Fibroblast of pulmonary artery (primary cell): ENCODE data around the gene HSD17B3.

Source experiments
- DNase-seq: peaks from one replicate; pipeline ENCODE4 v3.0.0-alpha.2; 2010; ENCODE audit warnings: low read depth
- H3K4me3 ChIP-seq: replicated peaks from 2 replicates; pipeline ENCODE4 v1.5.1; 2011; ENCODE audit warnings: low read depth, mild to moderate bottlenecking, control low read depth, low read length, moderate library complexity
- TF ChIP-seq, protein P1 (sequence below): IDR thresholded peaks from 2 replicates; pipeline ENCODE4 v1.5.1; 2011; ENCODE audit warnings: mild to moderate bottlenecking, control low read depth, low read length, inconsistent platforms; ENCODE audit errors: missing control alignments

The HSD17B3 gene

DNA sequence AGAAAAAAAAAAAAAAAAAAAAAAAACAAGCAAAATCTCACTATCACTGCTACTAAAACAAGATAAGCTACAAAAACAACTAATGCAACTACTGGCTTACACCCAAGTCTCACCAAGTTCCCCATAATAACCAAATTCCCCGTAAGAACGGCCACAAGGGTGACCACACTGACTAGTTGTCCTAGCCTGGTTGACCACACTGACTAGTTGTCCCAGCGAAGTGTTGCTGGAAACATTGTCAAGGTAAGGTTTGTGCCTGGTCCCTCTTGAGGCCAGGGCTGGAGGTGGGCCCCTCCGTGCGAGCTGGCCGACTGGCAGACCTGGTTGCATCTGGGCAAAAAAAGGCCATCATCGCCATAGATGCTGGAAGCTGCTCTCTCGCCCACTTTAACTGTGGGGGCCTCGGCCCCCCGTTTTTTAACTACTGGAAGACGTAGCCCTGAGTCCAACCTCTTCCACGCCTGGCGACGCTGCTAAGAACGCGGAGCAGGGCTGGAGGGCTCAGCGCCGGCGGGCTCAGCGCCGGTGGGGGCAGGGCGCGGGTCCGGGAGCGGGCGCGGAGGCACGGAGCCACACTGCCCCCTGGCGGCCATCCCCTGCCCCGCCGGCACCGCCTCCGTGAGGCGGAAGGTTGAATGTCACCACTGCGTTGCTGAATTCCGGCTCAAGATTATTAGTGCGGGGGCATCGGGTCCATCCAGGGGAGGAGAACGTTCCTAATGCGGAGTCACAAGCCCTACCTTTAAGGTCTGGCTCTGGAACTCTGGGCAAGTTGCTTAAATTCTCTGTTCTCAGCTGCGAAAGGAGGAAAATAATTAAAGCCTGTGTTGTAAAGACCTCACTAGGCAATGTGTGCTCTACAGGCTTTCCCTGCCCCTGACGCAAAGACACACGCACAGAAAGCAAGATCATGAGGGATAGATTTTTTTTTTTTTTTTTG is 84.0 kb downstream of the HSD17B3 start:
- TF ChIP-seq, protein P1, sequence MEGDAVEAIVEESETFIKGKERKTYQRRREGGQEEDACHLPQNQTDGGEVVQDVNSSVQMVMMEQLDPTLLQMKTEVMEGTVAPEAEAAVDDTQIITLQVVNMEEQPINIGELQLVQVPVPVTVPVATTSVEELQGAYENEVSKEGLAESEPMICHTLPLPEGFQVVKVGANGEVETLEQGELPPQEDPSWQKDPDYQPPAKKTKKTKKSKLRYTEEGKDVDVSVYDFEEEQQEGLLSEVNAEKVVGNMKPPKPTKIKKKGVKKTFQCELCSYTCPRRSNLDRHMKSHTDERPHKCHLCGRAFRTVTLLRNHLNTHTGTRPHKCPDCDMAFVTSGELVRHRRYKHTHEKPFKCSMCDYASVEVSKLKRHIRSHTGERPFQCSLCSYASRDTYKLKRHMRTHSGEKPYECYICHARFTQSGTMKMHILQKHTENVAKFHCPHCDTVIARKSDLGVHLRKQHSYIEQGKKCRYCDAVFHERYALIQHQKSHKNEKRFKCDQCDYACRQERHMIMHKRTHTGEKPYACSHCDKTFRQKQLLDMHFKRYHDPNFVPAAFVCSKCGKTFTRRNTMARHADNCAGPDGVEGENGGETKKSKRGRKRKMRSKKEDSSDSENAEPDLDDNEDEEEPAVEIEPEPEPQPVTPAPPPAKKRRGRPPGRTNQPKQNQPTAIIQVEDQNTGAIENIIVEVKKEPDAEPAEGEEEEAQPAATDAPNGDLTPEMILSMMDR, result peak; percentile 66
- H3K4me3 ChIP-seq, result peak overlapping the region; percentile 43
- DNase-seq, result peak; percentile 63

DNA sequence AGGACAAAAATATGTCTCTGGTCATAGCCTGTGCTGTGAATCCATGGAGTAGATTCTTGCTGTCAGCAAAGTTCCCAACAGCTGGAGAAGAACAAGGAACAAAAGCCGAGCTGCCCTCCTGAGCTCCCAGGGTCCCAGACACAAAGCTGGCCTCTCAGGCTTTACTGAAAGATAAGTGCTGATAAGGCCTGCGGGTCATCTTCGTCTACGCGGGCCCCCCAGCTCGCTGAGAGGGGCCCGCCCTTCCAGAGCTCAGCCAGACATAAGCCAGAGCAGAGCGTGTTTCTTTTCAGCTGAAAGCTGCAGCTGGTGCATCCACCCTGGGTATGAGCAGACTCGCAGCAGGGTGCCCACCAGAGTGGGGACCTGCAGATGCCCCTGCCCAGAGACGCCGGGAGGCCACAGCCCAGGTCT is 84.7 kb downstream of the HSD17B3 start:
- TF ChIP-seq, protein P1, result no peak
- H3K4me3 ChIP-seq, result no peak overlapping the region
- DNase-seq, result no peak

- DNase-seq, result no peak
- H3K4me3 ChIP-seq, result no peak overlapping the region
- TF ChIP-seq, protein P1, result no peak
These were observed 85.4 kb downstream of the HSD17B3 start for GRCh38 chr9:96216583-96216982.

- H3K4me3 ChIP-seq, result no peak overlapping the region
- DNase-seq, result no peak
- TF ChIP-seq, protein P1, result no peak
These were observed 86.1 kb downstream of the HSD17B3 start for GRCh38 chr9:96215841-96216240.

GRCh38 chr9:96214635-96215034 is 87.3 kb downstream of the HSD17B3 start:
- no peak for DNase-seq
- TF ChIP-seq, protein P1, result no peak
- H3K4me3 ChIP-seq, result no peak overlapping the region

DNA sequence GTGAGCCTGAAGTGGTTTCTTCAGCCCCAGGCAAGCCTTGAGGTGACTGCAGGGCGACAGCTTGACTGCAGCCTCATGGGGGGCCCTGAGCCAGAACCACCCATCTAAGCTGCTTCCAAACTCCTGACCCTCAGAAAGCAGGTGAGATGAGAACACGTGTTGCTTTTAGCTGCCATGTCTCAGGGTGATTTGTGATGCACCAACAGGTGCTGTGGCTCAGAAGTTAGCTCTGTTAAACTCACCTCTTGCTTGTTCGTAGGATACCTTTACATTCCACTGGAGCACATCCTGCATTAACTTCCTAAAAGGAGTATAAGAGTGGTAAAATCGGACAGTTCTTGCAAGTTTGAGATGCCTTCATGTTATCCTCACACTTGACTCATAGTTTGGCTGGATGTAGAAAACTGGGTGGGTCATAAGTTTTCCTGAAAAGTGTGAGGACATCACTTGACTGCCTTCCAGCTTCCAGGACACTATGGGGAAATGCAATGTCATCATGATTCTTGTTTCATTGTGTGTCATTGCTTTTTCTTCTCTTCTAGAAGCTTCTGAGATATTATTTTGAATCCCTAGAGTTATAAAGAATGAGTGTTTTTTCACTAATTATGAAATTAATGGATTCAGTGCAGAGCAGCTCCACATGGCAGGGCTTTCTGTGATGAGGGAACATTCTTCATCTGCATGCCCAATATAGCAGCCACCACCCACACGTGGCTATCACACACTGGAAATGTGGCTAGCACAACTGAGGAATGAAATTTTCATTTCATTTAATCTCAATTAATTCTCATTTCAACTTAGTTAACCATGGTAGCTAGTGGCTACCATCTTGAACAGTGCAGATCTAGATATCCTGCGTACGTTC is 92.3 kb downstream of the HSD17B3 start:
- TF ChIP-seq, protein P1, result no peak
- no peak overlapping the region for H3K4me3 ChIP-seq
- peak; percentile 57 for DNase-seq
